Measurements from ENCODE around the gene PTPRH. TPM values are rescaled to one million over a fixed set of nuclear protein-coding genes. Genes with fewer than 3 reads are reported as not detected.

PTPRH gene
- total RNA-seq, 1 experiment from 2014 or later: 0.17 TPM

- Histone ChIP-seq H3K27ac (ENCODE audit: low read depth, low read length, poor library complexity, severe bottlenecking) (no peak overlapping the region), H3K27me3 (replicated peaks; ENCODE audit: insufficient read depth, low read depth, low read length, poor library complexity) (no peaks in the 10 kb centered on the region), H3K4me1 (ENCODE audit: insufficient read depth, low read length, poor library complexity, severe bottlenecking) (no peaks in the 10 kb centered on the region), H3K9me3 (ENCODE audit: low read depth, low read length, poor library complexity, severe bottlenecking) (no peaks in the 10 kb centered on the region), H3K4me3 (ENCODE audit: low read depth, low read length, poor library complexity, severe bottlenecking) (no peak overlapping the region), H3K36me3 (ENCODE audit: insufficient read depth, low read length, poor library complexity, severe bottlenecking) (peaks cover 27% of the 10 kb centered on the region)
- ChIA-PET CTCF (no interaction called here), POLR2A (ENCODE audit: low non-redundant PET) (no interaction called here)
- TF ChIP-seq CTCF (conservative IDR thresholded peaks at IDR 0.05; ENCODE audit: low read depth, low read length) (no peak), EZH2 (IDR thresholded peaks at IDR 0.05; ENCODE audit: borderline replicate concordance, low read depth, low read length, poor library complexity, severe bottlenecking) (no peak)
- no TSS peak for BruUV-seq (replicated peaks)
- intact Hi-C loops (cut with micrococcal nuclease; ENCODE audit: unreplicated experiment): no loop called here
- no peak for DNase-seq (ENCODE audit: low spot score)
These were observed 39.4 kb upstream of the PTPRH start for GRCh38 chr19:55248704-55249103.

- no TSS peak for BruUV-seq (replicated peaks)
- H3K9me3 ChIP-seq (ENCODE audit: low read depth, low read length, poor library complexity, severe bottlenecking): no peaks in the 10 kb centered on the region
- peaks cover 31% of the 10 kb centered on the region for H3K36me3 ChIP-seq (ENCODE audit: insufficient read depth, low read length, poor library complexity, severe bottlenecking)
- CTCF ChIA-PET: no interaction called here
- no peaks in the 10 kb centered on the region for H3K27me3 ChIP-seq (replicated peaks; ENCODE audit: insufficient read depth, low read depth, low read length, poor library complexity)
- no peak overlapping the region for H3K27ac ChIP-seq (ENCODE audit: low read depth, low read length, poor library complexity, severe bottlenecking)
- intact Hi-C loops (cut with micrococcal nuclease; ENCODE audit: unreplicated experiment): no loop called here
- no peak for TF ChIP-seq EZH2 (IDR thresholded peaks at IDR 0.05; ENCODE audit: borderline replicate concordance, low read depth, low read length, poor library complexity, severe bottlenecking)
- TF ChIP-seq CTCF (conservative IDR thresholded peaks at IDR 0.05; ENCODE audit: low read depth, low read length): no peak
- H3K4me3 ChIP-seq (ENCODE audit: low read depth, low read length, poor library complexity, severe bottlenecking): no peak overlapping the region
- POLR2A ChIA-PET (ENCODE audit: low non-redundant PET): no interaction called here
- no peaks in the 10 kb centered on the region for H3K4me1 ChIP-seq (ENCODE audit: insufficient read depth, low read length, poor library complexity, severe bottlenecking)
- DNase-seq (ENCODE audit: low spot score): no peak
These were observed 38.9 kb upstream of the PTPRH start for GRCh38 chr19:55248166-55248675.

GRCh38 chr19:55247621-55248099, 38.4 kb upstream of the PTPRH start:
- CTCF ChIA-PET: no interaction called here
- Histone ChIP-seq H3K27ac (ENCODE audit: low read depth, low read length, poor library complexity, severe bottlenecking) (no peak overlapping the region), H3K4me3 (ENCODE audit: low read depth, low read length, poor library complexity, severe bottlenecking) (no peak overlapping the region), H3K36me3 (ENCODE audit: insufficient read depth, low read length, poor library complexity, severe bottlenecking) (peaks cover 31% of the 10 kb centered on the region), H3K9me3 (ENCODE audit: low read depth, low read length, poor library complexity, severe bottlenecking) (no peaks in the 10 kb centered on the region), H3K27me3 (replicated peaks; ENCODE audit: insufficient read depth, low read depth, low read length, poor library complexity) (no peaks in the 10 kb centered on the region), H3K4me1 (ENCODE audit: insufficient read depth, low read length, poor library complexity, severe bottlenecking) (no peaks in the 10 kb centered on the region)
- no peak for DNase-seq (ENCODE audit: low spot score)
- POLR2A ChIA-PET (ENCODE audit: low non-redundant PET): no interaction called here
- no TSS peak for BruUV-seq (replicated peaks)
- no peak for TF ChIP-seq CTCF (conservative IDR thresholded peaks at IDR 0.05; ENCODE audit: low read depth, low read length)
- TF ChIP-seq EZH2 (IDR thresholded peaks at IDR 0.05; ENCODE audit: borderline replicate concordance, low read depth, low read length, poor library complexity, severe bottlenecking): no peak
- intact Hi-C loops (cut with micrococcal nuclease; ENCODE audit: unreplicated experiment): no loop called here

Data from A673 (cell line).